BLaER1 treated with 17β-estradiol and CSF1 and Interleukin-3, amounts not matched to agents 10 nM and 100 nM (cell line): ENCODE data around the gene CCNC.

Experiments
- H3K27ac ChIP-seq, 11 experiments: shearing (Covaris generic); formaldehyde crosslinking; 2 replicates each; pipeline ENCODE4 v1.8.1; 2022
- H3K27me3 ChIP-seq, 11 experiments: shearing (Covaris generic); formaldehyde crosslinking; 2 replicates each; pipeline ENCODE4 v1.8.1; 2022
- H3K36me3 ChIP-seq, 11 experiments: shearing (Covaris generic); formaldehyde crosslinking; 2 replicates each; pipeline ENCODE4 v1.8.1; 2022
- H3K4me1 ChIP-seq, 10 experiments: shearing (Covaris generic); formaldehyde crosslinking; 2 replicates each; pipeline ENCODE4 v1.8.1; 2022
- H3K4me2 ChIP-seq, 11 experiments: shearing (Covaris generic); formaldehyde crosslinking; 2 replicates each; pipeline ENCODE4 v1.8.1; 2022
- H3K4me3 ChIP-seq, 10 experiments: shearing (Covaris generic); formaldehyde crosslinking; 2 replicates each; pipeline ENCODE4 v1.8.1; 2022
- H3K9ac ChIP-seq, 11 experiments: shearing (Covaris generic); formaldehyde crosslinking; 2 replicates each; pipeline ENCODE4 v1.8.1; 2022
- H3K9me3 ChIP-seq, 11 experiments: shearing (Covaris generic); formaldehyde crosslinking; replicated peaks in 1 of 11; 2 replicates each; pipeline ENCODE4 v1.8.1; 2022
- H4K20me1 ChIP-seq, 11 experiments: shearing (Covaris generic); formaldehyde crosslinking; 2 replicates each; pipeline ENCODE4 v1.8.1; 2022
- Cebpa-rat ChIP-seq, 11 experiments: shearing (Covaris generic); IDR thresholded peaks; 2 replicates each; pipeline ENCODE4 v1.8.1; 2022

CCNC gene

DNA sequence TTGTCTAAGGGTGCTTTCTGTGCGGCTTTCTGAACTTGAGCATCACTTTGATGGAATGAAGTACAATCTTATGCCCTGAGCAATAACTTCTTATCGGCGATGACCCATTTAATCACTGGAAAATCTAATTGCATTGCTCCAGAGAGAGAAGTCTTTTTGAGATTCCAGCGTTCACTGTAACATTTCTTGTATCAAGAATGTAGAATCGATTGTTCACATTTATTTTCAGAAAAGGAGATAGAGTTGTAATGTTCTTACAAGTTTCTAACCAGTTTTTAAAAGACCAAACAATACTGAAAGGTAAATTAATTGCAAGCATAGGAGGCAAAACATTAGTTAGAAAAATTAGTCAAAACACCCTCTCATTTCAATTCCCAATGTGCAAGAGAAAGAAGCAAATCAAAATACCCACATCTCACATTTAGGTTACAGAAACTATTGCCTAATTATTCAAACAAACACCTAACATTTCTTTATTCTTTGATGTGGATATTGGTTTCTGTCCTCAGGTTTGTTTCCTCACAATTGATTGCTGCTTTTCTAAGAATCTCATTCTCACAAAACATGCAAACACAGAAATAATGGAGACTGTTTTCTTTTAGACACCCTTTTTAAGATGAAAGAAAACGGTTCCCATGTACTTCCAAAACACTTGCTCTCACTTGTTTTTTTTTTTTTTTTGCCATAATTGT, 23.4 kb upstream of the CCNC start:
- H4K20me1 ChIP-seq = peaks cover 0 to 12% (median 0%) of the 10 kb centered on the region in 11 experiments; a peak in 3 of 22 replicates
- H3K4me1 ChIP-seq = peaks cover 0 to 15% (median 6%) of the 10 kb centered on the region in 10 experiments; a peak in 8 of 20 replicates
- no peak for TF ChIP-seq Cebpa-rat (IDR thresholded peaks at IDR 0.05)
- H3K27me3 ChIP-seq = peaks cover 44 to 76% (median 64%) of the 10 kb centered on the region in 11 experiments
- no peaks in the 10 kb centered on the region for H3K36me3 ChIP-seq
- peaks cover 0 to 10% (median 7%) of the 10 kb centered on the region in 11 experiments; a peak in 11 of 22 replicates for H3K9me3 ChIP-seq
- H3K27ac ChIP-seq = no peak overlapping the region
- no peak overlapping the region for H3K9ac ChIP-seq
- H3K4me3 ChIP-seq = no peak overlapping the region
- H3K4me2 ChIP-seq = peak overlapping the region in 1 of 11 experiments; percentile 34; a peak in 2 of 22 replicates

DNA sequence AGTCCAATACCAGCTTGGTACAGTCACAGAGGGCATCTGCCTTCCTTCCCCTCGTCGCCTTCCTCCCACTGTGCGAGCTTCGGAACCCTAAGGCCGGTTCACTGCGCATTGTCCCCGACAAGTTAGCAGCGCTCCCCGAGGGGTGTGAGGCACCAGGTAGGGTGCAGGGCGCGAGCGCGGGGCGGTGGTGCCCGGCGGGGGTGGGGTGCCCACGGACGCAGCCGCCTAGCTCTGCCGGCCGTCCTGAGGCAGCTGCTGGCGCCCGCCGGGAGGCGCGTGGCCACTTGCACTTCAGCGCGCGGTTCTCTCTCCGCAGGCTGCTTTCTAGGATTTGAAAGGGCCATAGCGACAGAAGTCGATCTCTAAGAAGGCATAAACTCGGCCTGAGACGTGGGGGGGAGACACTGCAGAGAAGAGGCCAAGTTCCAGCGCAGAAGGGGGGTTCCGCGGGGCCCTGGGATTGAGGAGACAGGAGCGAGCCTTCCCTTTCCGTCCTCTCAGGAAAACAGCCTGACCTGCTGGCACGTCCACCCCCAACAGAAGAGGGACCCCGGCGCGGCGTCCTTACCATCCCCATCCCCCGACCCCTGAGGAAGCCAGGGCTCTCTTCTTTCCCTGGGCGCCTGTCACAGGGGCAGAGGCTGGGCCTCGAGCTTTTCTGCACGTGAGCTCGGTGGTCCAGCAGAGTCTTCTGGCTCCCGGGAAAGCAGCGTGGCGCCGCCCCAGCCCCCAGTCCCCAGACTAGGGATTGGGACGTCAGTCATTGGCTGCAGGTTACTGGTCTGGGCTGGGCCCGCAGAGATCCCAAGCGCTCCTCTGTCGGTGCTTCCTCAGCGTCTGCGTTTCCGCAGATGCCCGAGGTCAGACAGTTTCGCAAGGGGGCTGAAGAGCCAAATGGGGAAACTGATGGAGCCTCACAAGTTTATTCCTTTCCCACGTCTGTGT, 22.5 kb upstream of the CCNC start:
- no peak for TF ChIP-seq Cebpa-rat (IDR thresholded peaks at IDR 0.05)
- peaks cover 0 to 10% (median 7%) of the 10 kb centered on the region in 11 experiments; a peak in 11 of 22 replicates for H3K9me3 ChIP-seq

DNA sequence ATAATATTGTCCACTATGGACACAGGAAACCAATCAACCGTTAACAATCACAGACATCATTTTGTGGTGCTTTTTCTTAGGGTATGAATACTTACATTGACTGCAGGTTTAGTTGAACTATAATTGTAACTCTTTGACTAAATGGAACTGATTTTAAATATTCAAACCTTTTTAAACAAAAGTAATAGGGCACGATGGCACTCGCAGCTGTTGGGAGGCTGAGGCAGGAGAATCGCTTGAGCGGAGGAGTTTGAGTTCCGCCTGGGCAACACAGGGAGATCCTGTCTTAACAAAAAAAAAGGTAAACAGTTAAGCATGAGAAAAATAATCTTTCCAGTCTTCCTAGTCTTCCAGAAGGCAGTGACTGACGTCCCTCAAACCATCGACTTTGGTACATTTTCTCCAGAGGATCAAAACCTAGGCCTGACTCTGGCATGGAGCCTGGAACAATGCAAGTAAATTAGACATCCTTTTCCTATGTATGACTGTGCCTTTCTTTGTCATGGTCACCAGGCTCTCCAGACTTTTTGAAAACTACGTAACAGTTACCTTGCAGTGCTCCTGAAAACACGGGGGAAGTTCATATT, 21.5 kb upstream of the CCNC start:
- Histone ChIP-seq H3K9me3 (peaks cover 0 to 9% (median 6%) of the 10 kb centered on the region in 11 experiments; a peak in 9 of 22 replicates), H3K27me3 (peaks cover 44 to 75% (median 67%) of the 10 kb centered on the region in 11 experiments), H3K9ac (no peak overlapping the region), H4K20me1 (peaks cover 0 to 12% (median 0%) of the 10 kb centered on the region in 11 experiments; a peak in 3 of 22 replicates), H3K4me1 (peaks cover 0 to 15% (median 6%) of the 10 kb centered on the region in 10 experiments; a peak in 8 of 20 replicates), H3K27ac (no peak overlapping the region), H3K36me3 (no peaks in the 10 kb centered on the region), H3K4me2 (peak overlapping the region in 2 of 11 experiments; percentile 96 to 98; a peak in 2 of 22 replicates), H3K4me3 (no peak overlapping the region)
- TF ChIP-seq Cebpa-rat (IDR thresholded peaks at IDR 0.05) = no peak

More for the DNA sequence above, 22.5 kb upstream of the CCNC start:
- Histone ChIP-seq H3K9ac (no peak overlapping the region), H3K27ac (no peak overlapping the region), H3K4me2 (peak overlapping the region in 2 of 11 experiments; percentile 32 to 34; a peak in 2 of 22 replicates), H3K27me3 (peaks cover 44 to 76% (median 68%) of the 10 kb centered on the region in 11 experiments), H3K4me3 (no peak overlapping the region), H3K4me1 (peaks cover 0 to 15% (median 6%) of the 10 kb centered on the region in 10 experiments; a peak in 8 of 20 replicates), H3K36me3 (no peaks in the 10 kb centered on the region), H4K20me1 (peaks cover 0 to 12% (median 0%) of the 10 kb centered on the region in 11 experiments; a peak in 3 of 22 replicates)

DNA sequence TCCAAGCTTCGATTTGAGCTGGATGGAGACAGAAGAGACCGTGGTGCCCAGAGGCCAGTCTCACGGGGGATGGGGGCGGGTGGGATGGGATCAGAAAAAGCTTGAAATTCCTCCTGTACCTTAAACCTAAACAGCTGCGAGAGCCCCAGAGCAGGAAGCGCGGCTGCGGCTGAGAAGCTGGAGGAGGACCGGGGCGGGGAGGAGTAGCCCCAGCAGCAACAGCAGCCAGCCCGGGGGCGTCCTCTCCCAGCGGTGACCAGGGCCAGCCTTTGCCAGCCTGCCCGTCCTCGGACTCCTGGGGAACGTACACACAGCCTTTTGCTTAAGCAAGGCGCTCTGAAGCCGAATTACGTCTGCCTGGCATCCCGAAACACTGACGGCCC, 20.8 kb upstream of the CCNC start:
- Histone ChIP-seq H4K20me1 (peaks cover 0 to 12% (median 0%) of the 10 kb centered on the region in 11 experiments; a peak in 3 of 22 replicates), H3K27me3 (peaks cover 44 to 75% (median 67%) of the 10 kb centered on the region in 11 experiments), H3K4me3 (peak overlapping the region; percentile 59 to 77 (median 66)), H3K9me3 (peaks cover 0 to 9% (median 2%) of the 10 kb centered on the region in 11 experiments; a peak in 7 of 22 replicates), H3K27ac (no peak overlapping the region), H3K9ac (peak overlapping the region in 9 of 11 experiments; percentile 51 to 74 (median 63); a peak in 17 of 22 replicates), H3K4me2 (peak overlapping the region; percentile 87 to 100 (median 96)), H3K36me3 (no peaks in the 10 kb centered on the region), H3K4me1 (peaks cover 0 to 15% (median 6%) of the 10 kb centered on the region in 10 experiments; a peak in 8 of 20 replicates)
- no peak for TF ChIP-seq Cebpa-rat (IDR thresholded peaks at IDR 0.05)

DNA sequence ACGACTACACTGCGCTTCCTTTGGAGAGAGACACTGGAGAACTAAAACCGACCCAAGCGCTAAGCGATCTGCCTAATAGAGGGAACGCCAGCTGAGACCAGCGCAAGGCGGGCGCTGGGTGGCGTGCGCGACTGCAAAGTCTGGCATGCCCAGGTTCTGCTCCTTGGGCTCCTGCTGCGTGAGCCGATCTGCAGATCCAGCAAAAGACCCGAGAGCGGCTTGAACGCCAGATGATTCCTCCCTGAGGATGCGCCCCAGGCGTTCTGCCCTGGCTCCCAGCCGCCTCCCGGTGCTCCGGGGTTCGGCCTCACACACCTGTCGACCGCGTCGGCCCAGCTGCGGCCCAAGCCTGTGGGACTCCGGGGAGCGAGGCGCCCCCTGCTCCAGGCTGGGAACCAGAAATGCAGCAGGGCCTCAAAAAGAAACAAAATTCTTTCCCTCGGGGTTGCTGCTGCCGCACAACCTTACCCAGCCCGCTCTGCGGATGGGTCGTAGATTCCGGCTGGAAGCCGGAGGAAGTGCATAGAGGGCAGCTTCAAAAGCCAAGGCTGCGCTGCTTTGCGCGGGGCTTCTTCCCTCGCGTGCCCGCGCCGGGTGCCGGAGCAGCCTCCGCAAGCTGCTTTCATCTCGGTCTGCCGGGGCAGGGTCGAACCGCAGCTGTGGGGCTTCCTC, 20.3 kb upstream of the CCNC start:
- peaks cover 44 to 74% (median 63%) of the 10 kb centered on the region in 11 experiments for H3K27me3 ChIP-seq
- H3K9me3 ChIP-seq = peaks cover 0 to 9% (median 0%) of the 10 kb centered on the region in 11 experiments; a peak in 5 of 22 replicates
- peaks cover 0 to 15% (median 6%) of the 10 kb centered on the region in 10 experiments; a peak in 8 of 20 replicates for H3K4me1 ChIP-seq
- peak overlapping the region; percentile 87 to 100 (median 96) for H3K4me2 ChIP-seq
- peak overlapping the region; percentile 59 to 77 (median 66) for H3K4me3 ChIP-seq
- no peak for TF ChIP-seq Cebpa-rat (IDR thresholded peaks at IDR 0.05)
- peak overlapping the region in 3 of 11 experiments; percentile 3 to 19 (median 5); a peak in 1 of 22 replicates for H3K27ac ChIP-seq
- peaks cover 0 to 12% (median 0%) of the 10 kb centered on the region in 11 experiments; a peak in 3 of 22 replicates for H4K20me1 ChIP-seq
- H3K9ac ChIP-seq = peak overlapping the region; percentile 1 to 74 (median 61); a peak in 20 of 22 replicates
- H3K36me3 ChIP-seq = no peaks in the 10 kb centered on the region

DNA sequence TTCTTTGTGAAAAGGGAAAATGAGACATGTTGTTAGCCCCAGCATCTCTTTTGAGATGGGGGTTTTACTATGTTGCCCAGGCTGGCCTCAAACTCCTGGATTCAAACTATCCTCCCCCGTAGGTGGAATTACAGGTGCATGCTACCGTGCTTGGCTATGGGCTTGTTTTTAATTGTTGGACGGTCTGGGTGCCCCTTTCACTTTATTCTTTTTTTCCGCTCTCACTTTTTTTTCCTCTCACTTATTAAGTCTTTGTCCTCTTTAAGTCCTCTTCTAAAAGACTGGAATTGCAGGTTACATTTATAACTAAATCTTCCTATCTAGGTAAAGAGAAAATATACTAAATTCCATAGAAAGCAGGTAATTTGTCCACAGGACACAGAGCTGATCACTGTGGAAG, 19.3 kb upstream of the CCNC start:
- peaks cover 43 to 68% (median 55%) of the 10 kb centered on the region in 11 experiments for H3K27me3 ChIP-seq
- no peak overlapping the region for H3K9ac ChIP-seq
- H3K27ac ChIP-seq = no peak overlapping the region
- H3K4me1 ChIP-seq = peaks cover 0 to 11% (median 4%) of the 10 kb centered on the region in 10 experiments; a peak in 7 of 20 replicates
- H4K20me1 ChIP-seq = peaks cover 0 to 12% (median 0%) of the 10 kb centered on the region in 11 experiments; a peak in 3 of 22 replicates
- H3K36me3 ChIP-seq = no peaks in the 10 kb centered on the region
- no peak for TF ChIP-seq Cebpa-rat (IDR thresholded peaks at IDR 0.05)
- H3K9me3 ChIP-seq = peaks cover 0 to 9% (median 0%) of the 10 kb centered on the region in 11 experiments; a peak in 5 of 22 replicates
- no peak overlapping the region for H3K4me2 ChIP-seq
- no peak overlapping the region for H3K4me3 ChIP-seq

DNA sequence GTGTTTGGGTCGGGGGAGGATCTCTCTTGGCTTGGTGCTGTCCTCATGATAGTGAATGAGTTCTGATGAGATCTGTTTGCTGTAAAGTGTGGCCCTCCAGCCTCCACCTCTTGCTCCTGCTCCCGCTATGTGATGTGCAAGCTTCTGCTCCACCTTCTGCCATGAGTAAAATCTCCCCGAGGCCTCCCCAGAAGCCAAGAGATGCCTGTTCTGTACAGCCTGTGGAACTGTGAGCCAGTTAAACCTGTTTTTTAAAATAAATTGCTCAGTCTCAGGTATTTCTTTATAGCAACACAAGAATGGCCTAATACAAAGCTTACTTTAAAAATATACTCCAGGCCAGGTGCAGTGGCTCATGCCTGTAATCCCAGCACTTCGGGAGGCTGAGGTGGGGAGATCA, 11.3 kb upstream of the CCNC start:
- no peak for TF ChIP-seq Cebpa-rat (IDR thresholded peaks at IDR 0.05)
- Histone ChIP-seq H4K20me1 (no peaks in the 10 kb centered on the region), H3K4me3 (no peak overlapping the region), H3K36me3 (no peaks in the 10 kb centered on the region), H3K27me3 (peaks cover 0 to 5% (median 0%) of the 10 kb centered on the region in 11 experiments; a peak in 1 of 22 replicates), H3K4me1 (no peaks in the 10 kb centered on the region), H3K27ac (no peak overlapping the region), H3K9ac (no peak overlapping the region), H3K9me3 (no peaks in the 10 kb centered on the region), H3K4me2 (no peak overlapping the region)
